Loucy (cell line): ENCODE measurements around the gene DIMT1.

Source experiments
- CTCF ChIP-seq: fragments of 200-600 bp; sonication (generic); conservative IDR thresholded peaks from 2 replicates; pipeline ENCODE4 v1.5.1; 2014; ENCODE audit warnings: mild to moderate bottlenecking, antibody characterized with exemption, low read length
- EZH2phosphoT487 ChIP-seq: fragments of 200-600 bp; IDR thresholded peaks from 2 replicates; pipeline ENCODE4 v1.6.1; 2018; ENCODE audit warnings: antibody characterized with exemption, mild to moderate bottlenecking, moderate library complexity, borderline replicate concordance

- no peak for TF ChIP-seq CTCF
- no peak for TF ChIP-seq EZH2phosphoT487
These were observed 61.2 kb downstream of the DIMT1 start for GRCh38 chr5:62342476-62342837.
